Keratinocyte (primary cell): ENCODE data around the gene TMEM53. TPM values are rescaled to one million over a fixed set of nuclear protein-coding genes. Genes with fewer than 3 reads are reported as not detected.

ENCODE experiments used
- DNase-seq: peaks from one replicate; pipeline ENCODE4 v3.0.0-alpha.2; 2011; ENCODE audit warnings: low read depth, missing footprints, low spot score
- FAIRE-seq: peaks from 2 replicates; lab custom pipeline; 2011; peaks lifted over from hg19 to GRCh38; lab: Jason Lieb, UNC
- H2AFZ ChIP-seq: 2 replicates; pipeline ENCODE4 v1.6.0; 2012; ENCODE audit warnings: low read length, control low read depth, inconsistent platforms; ENCODE audit not compliant: control insufficient read depth
- H3K27ac ChIP-seq: 2 replicates; pipeline ENCODE4 v1.5.1; 2011; ENCODE audit warnings: low read length; ENCODE audit not compliant: control insufficient read depth, insufficient read depth
- H3K27me3 ChIP-seq: 3 replicates; pipeline ENCODE4 v1.6.0; 2011; ENCODE audit warnings: low read length; ENCODE audit not compliant: control insufficient read depth, insufficient read depth; ENCODE audit errors: extremely low read depth
- H3K36me3 ChIP-seq, 2 experiments: 2 replicates in 1 of 2; 3 replicates in 1 of 2; pipeline ENCODE4 v1.5.1; 2011; ENCODE audit warnings: low read length in 2 of 2, mild to moderate bottlenecking in 1 of 2; ENCODE audit not compliant: control insufficient read depth in 2 of 2, insufficient read depth in 2 of 2; ENCODE audit errors: extremely low read depth in 1 of 2
- H3K4me1 ChIP-seq: 3 replicates; pipeline ENCODE4 v1.5.1; 2011; ENCODE audit warnings: low read length; ENCODE audit not compliant: control insufficient read depth, insufficient read depth; ENCODE audit errors: extremely low read depth
- H3K4me2 ChIP-seq: 3 replicates; pipeline ENCODE4 v1.6.0; 2011; ENCODE audit warnings: low read depth, low read length; ENCODE audit not compliant: control insufficient read depth, insufficient read depth; ENCODE audit errors: extremely low read depth
- H3K4me3 ChIP-seq, 3 experiments: fragments of 200-600 bp in 1 of 3; sonication (generic) in 1 of 3; 2 replicates in 2 of 3; 3 replicates in 1 of 3; pipeline ENCODE4 v1.5.1; 2011 to 2016; ENCODE audit warnings: low read length in 3 of 3, mild to moderate bottlenecking in 3 of 3, control low read depth in 2 of 3, inconsistent platforms in 1 of 3, low read depth in 1 of 3, mixed read lengths in 1 of 3, mixed run types in 1 of 3, moderate library complexity in 1 of 3; ENCODE audit not compliant: control insufficient read depth in 2 of 3, insufficient read depth in 2 of 3; ENCODE audit errors: extremely low read depth in 1 of 3
- H3K79me2 ChIP-seq: 2 replicates; pipeline ENCODE4 v1.6.0; 2012; ENCODE audit warnings: low read length; ENCODE audit not compliant: control insufficient read depth, insufficient read depth
- H3K9ac ChIP-seq: 3 replicates; pipeline ENCODE4 v1.6.0; 2011; ENCODE audit warnings: low read length; ENCODE audit not compliant: control insufficient read depth, insufficient read depth; ENCODE audit errors: extremely low read depth
- H3K9me1 ChIP-seq: 3 replicates; pipeline ENCODE4 v1.6.0; 2011; ENCODE audit warnings: low read length; ENCODE audit not compliant: control insufficient read depth, insufficient read depth; ENCODE audit errors: extremely low read depth
- H3K9me3 ChIP-seq: 2 replicates; pipeline ENCODE4 v1.5.1; 2012; ENCODE audit warnings: low read depth, low read length; ENCODE audit not compliant: control insufficient read depth
- H4K20me1 ChIP-seq: 3 replicates; pipeline ENCODE4 v1.6.0; 2011; ENCODE audit warnings: low read length; ENCODE audit not compliant: control insufficient read depth, insufficient read depth; ENCODE audit errors: extremely low read depth
- CTCF ChIP-seq, 3 experiments: IDR thresholded peaks in 1 of 3; conservative IDR thresholded peaks in 1 of 3; optimal IDR thresholded peaks in 1 of 3; 2 replicates in 2 of 3; 3 replicates in 1 of 3; pipeline versions ENCODE3 to v1.5.1; 2011; ENCODE audit warnings: low read length in 3 of 3, mild to moderate bottlenecking in 3 of 3, moderate library complexity in 2 of 3, control low read depth in 1 of 3, inconsistent platforms in 1 of 3; ENCODE audit not compliant: insufficient read depth in 2 of 3; ENCODE audit errors: extremely low read depth in 1 of 3
- EZH2 ChIP-seq: IDR thresholded peaks from one replicate; pipeline ENCODE4 v1.6.1; 2012; ENCODE audit warnings: inconsistent platforms, mild to moderate bottlenecking, low read length, moderate library complexity
- dilution Hi-C: fragments of 300-500 bp; cut with MboI; formaldehyde crosslinking; loops from one replicate; pipeline ENCODE4 v1.7.0; 2020; ENCODE audit warnings: low sequenced_read_pairs; ENCODE audit not compliant: extremely low pct_ligation_motif_present
- polyA plus RNA-seq, 5 experiments: library from polyadenylated mRNA; depleted of rRNA in 3 of 5; stranded (reverse) in 3 of 5; stranded (forward) in 1 of 5; unstranded in 1 of 5; fragments of >200 nt; gene quantifications; 1 replicate in 1 of 5; 2 replicates in 3 of 5; 3 replicates in 1 of 5; pipeline versions ENCODE4 v1.2.1 to v1.2.3, GENCODE V29; 2011 to 2012; ENCODE audit warnings: missing spikeins in 2 of 5, low read depth in 1 of 5, low replicate concordance in 1 of 5

Gene TMEM53
- polyA plus RNA-seq, 1 donor (not counting 4 experiments of a cell fraction or from before 2014, with no cell fraction given) = 5.6 TPM

GRCh38 chr1:44707959-44708831 lies 33.9 kb upstream of the TMEM53 start:
- Histone ChIP-seq H3K4me3 (no peak overlapping the region), H3K9me1 (no peaks in the 10 kb centered on the region), H3K36me3 (no peaks in the 10 kb centered on the region), H3K27ac (peak overlapping the region; percentile 85), H3K27me3 (no peaks in the 10 kb centered on the region), H4K20me1 (no peaks in the 10 kb centered on the region), H3K4me1 (peaks cover 21% of the 10 kb centered on the region), H2AFZ (peak overlapping the region; percentile 66), H3K9me3 (no peaks in the 10 kb centered on the region), H3K4me2 (peak overlapping the region; percentile 43), H3K9ac (peak overlapping the region; percentile 54), H3K79me2 (no peaks in the 10 kb centered on the region)
- TF ChIP-seq CTCF (optimal IDR thresholded peaks at IDR 0.05 in 1 of 3, IDR thresholded peaks at IDR 0.05 in 1 of 3, conservative IDR thresholded peaks at IDR 0.05 in 1 of 3; ENCODE audit: extremely low read depth in 1 of 3, insufficient read depth in 2 of 3, low read length in 3 of 3) = peak; percentile 47 to 57 (median 50)
- no peak for TF ChIP-seq EZH2
- FAIRE-seq = peak; percentile 46
- dilution Hi-C loops = no loop called here
- peak; percentile 40 for DNase-seq

- Histone ChIP-seq H3K27me3 (no peaks in the 10 kb centered on the region), H3K36me3 (no peaks in the 10 kb centered on the region), H4K20me1 (no peaks in the 10 kb centered on the region), H3K27ac (peak overlapping the region; percentile 85), H3K4me1 (peaks cover 21% of the 10 kb centered on the region), H3K9ac (peak overlapping the region; percentile 49), H3K9me3 (no peaks in the 10 kb centered on the region), H3K79me2 (no peaks in the 10 kb centered on the region), H2AFZ (peak overlapping the region; percentile 58), H3K4me2 (peak overlapping the region; percentile 43), H3K9me1 (no peaks in the 10 kb centered on the region), H3K4me3 (no peak overlapping the region)
- peak; percentile 100 for FAIRE-seq
- TF ChIP-seq CTCF (optimal IDR thresholded peaks at IDR 0.05 in 1 of 3, IDR thresholded peaks at IDR 0.05 in 1 of 3, conservative IDR thresholded peaks at IDR 0.05 in 1 of 3; ENCODE audit: extremely low read depth in 1 of 3, insufficient read depth in 2 of 3, low read length in 3 of 3) = no peak
- TF ChIP-seq EZH2 = no peak
- dilution Hi-C loops = no loop called here
- peak; percentile 71 for DNase-seq
These were observed 33.0 kb upstream of the TMEM53 start for GRCh38 chr1:44707112-44707881.
